CD14-positive monocyte (primary cell): ENCODE data around the gene CCBE1. TPM values are rescaled to one million over a fixed set of nuclear protein-coding genes. Genes with fewer than 3 reads are reported as not detected.

Source experiments
- DNase-seq, 3 donors: peaks; one replicate each; pipeline ENCODE4 v3.0.0-alpha.2; 2011 to 2022
- H2AFZ ChIP-seq: 2 replicates; pipeline ENCODE4 v1.6.0; 2012; ENCODE audit warnings: mild to moderate bottlenecking, low read depth, low read length, inconsistent platforms; ENCODE audit not compliant: insufficient read depth, poor library complexity, severe bottlenecking
- H3K27ac ChIP-seq, 2 donors: 1 replicate in 1 of 2; 2 replicates in 1 of 2; pipeline ENCODE4 v1.5.1; 2012 to 2013; ENCODE audit warnings: low read length in 2 of 2, control low read depth in 1 of 2, inconsistent platforms in 1 of 2, low read depth in 1 of 2, mild to moderate bottlenecking in 1 of 2
- H3K27me3 ChIP-seq, 2 donors: one replicate each; pipeline versions ENCODE4 v1.6.0 to v1.6.1; 2011 to 2013; ENCODE audit warnings: low read length in 2 of 2; ENCODE audit not compliant: control insufficient read depth in 2 of 2, insufficient read depth in 2 of 2
- H3K36me3 ChIP-seq, 2 donors: replicated peaks in 1 of 2; 1 replicate in 1 of 2; 2 replicates in 1 of 2; pipeline versions ENCODE4 v1.5.1 to v1.6.1; 2012 to 2013; ENCODE audit warnings: low read length in 2 of 2, control low read depth in 1 of 2, inconsistent platforms in 1 of 2, mild to moderate bottlenecking in 1 of 2; ENCODE audit not compliant: insufficient read depth in 2 of 2, control insufficient read depth in 1 of 2
- H3K4me1 ChIP-seq, 2 donors: 1 replicate in 1 of 2; 2 replicates in 1 of 2; pipeline versions ENCODE4 v1.5.1 to v1.6.1; 2012 to 2013; ENCODE audit warnings: low read length in 2 of 2, control low read depth in 1 of 2, inconsistent platforms in 1 of 2, mild to moderate bottlenecking in 1 of 2, moderate library complexity in 1 of 2; ENCODE audit not compliant: insufficient read depth in 2 of 2, control insufficient read depth in 1 of 2
- H3K4me2 ChIP-seq: replicated peaks from 2 replicates; pipeline ENCODE3; 2012; ENCODE audit warnings: low read length, moderate library complexity, mild to moderate bottlenecking; ENCODE audit not compliant: poor library complexity, severe bottlenecking; ENCODE audit errors: extremely low read depth
- H3K4me3 ChIP-seq, 3 experiments: fragments of 200-600 bp in 1 of 3; sonication (generic) in 1 of 3; replicated peaks in 1 of 3; 1 replicate in 2 of 3; 2 replicates in 1 of 3; pipeline ENCODE4 v1.5.1; 2011 to 2013; ENCODE audit warnings: low read length in 3 of 3, mild to moderate bottlenecking in 3 of 3, control low read depth in 2 of 3, low read depth in 2 of 3, inconsistent platforms in 1 of 3, moderate library complexity in 1 of 3
- H3K79me2 ChIP-seq: 2 replicates; pipeline ENCODE4 v1.6.0; 2012; ENCODE audit warnings: mild to moderate bottlenecking, control low read depth, inconsistent platforms, low read length, moderate library complexity; ENCODE audit not compliant: insufficient read depth
- H3K9ac ChIP-seq: 2 replicates; pipeline ENCODE4 v1.6.0; 2017; ENCODE audit warnings: low read length, mild to moderate bottlenecking; ENCODE audit not compliant: insufficient read depth, poor library complexity, severe bottlenecking
- H3K9me3 ChIP-seq, 2 donors: replicated peaks in 1 of 2; 1 replicate in 1 of 2; 2 replicates in 1 of 2; pipeline versions ENCODE4 v1.5.1 to v1.6.1; 2012 to 2013; ENCODE audit warnings: low read length in 2 of 2, control low read depth in 1 of 2; ENCODE audit not compliant: control insufficient read depth in 1 of 2, insufficient read depth in 1 of 2
- H4K20me1 ChIP-seq: 2 replicates; pipeline ENCODE4 v1.6.0; 2012; ENCODE audit warnings: mild to moderate bottlenecking, low read length, control low read depth, moderate library complexity; ENCODE audit not compliant: insufficient read depth
- H3K27ac Mint-ChIP-seq, 7 donors: one replicate each; pipeline ENCODE4 v1.8.0; 2020; ENCODE audit warnings: mild to moderate bottlenecking in 7 of 7, mixed read lengths in 7 of 7, moderate library complexity in 6 of 7, inconsistent platforms in 2 of 7
- H3K27me3 Mint-ChIP-seq, 3 donors: one replicate each; pipeline ENCODE4 v1.8.0; 2021 to 2022; ENCODE audit warnings: low read depth in 3 of 3, mild to moderate bottlenecking in 3 of 3, mixed read lengths in 3 of 3, moderate library complexity in 3 of 3, inconsistent platforms in 1 of 3
- H3K36me3 Mint-ChIP-seq, 2 donors: one replicate each; pipeline ENCODE4 v1.8.0; 2020; ENCODE audit warnings: mixed read lengths in 2 of 2, inconsistent platforms in 1 of 2, mild to moderate bottlenecking in 1 of 2
- H3K4me1 Mint-ChIP-seq: one replicate; pipeline ENCODE4 v1.8.0; 2020; ENCODE audit warnings: mild to moderate bottlenecking, mixed read lengths
- H3K4me3 Mint-ChIP-seq, 2 donors: one replicate each; pipeline ENCODE4 v1.8.0; 2020; ENCODE audit warnings: mild to moderate bottlenecking in 2 of 2, mixed read lengths in 2 of 2, moderate library complexity in 1 of 2
- H3K9me3 Mint-ChIP-seq, 7 donors: one replicate each; pipeline ENCODE4 v1.8.0; 2020 to 2022; ENCODE audit warnings: mixed read lengths in 7 of 7, mild to moderate bottlenecking in 6 of 7, moderate library complexity in 6 of 7, inconsistent platforms in 2 of 7
- CTCF ChIP-seq: fragments of 200-600 bp; IDR thresholded peaks from one replicate; pipeline ENCODE4 v1.8.0; 2022; ENCODE audit warnings: antibody characterized with exemption, mild to moderate bottlenecking
- WGBS: methylation state at CpG from one replicate; pipeline ENCODE4 v1.1.5; 2013; ENCODE audit warnings: missing lambda C conversion rate; ENCODE audit not compliant: insufficient coverage; 5-methylcytosine and 5-hydroxymethylcytosine counted together
- intact Hi-C, 2 donors: fragments of 100-400 bp; cut with micrococcal nuclease; formaldehyde crosslinking; loops; one replicate each; pipeline versions ENCODE4 v1.15.0 to v1.15.1; 2023
- polyA plus RNA-seq, 3 donors: library from polyadenylated mRNA; depleted of rRNA in 1 of 3; unstranded in 2 of 3; stranded (reverse) in 1 of 3; fragments of 300-500 nt in 2 of 3; fragments of >200 nt in 1 of 3; fragmentation: Illumina TruSeq in 2 of 3; gene quantifications; 1 replicate in 2 of 3; 2 replicates in 1 of 3; pipeline ENCODE4 v1.2.3, GENCODE V29; 2012 to 2021

The CCBE1 gene
- polyA plus RNA-seq, 3 donors: not detected

- Histone ChIP-seq H3K9ac (no peak overlapping the region), H3K4me2 (no peak overlapping the region), H2AFZ (no peak overlapping the region), H3K4me1 (peaks cover 0 to 8% of the 10 kb centered on the region in 2 donors), H3K9me3 (peaks cover 0 to 3% of the 10 kb centered on the region in 2 donors), H4K20me1 (no peaks in the 10 kb centered on the region), H3K27me3 (peaks cover 32 to 54% of the 10 kb centered on the region in 2 donors), H3K36me3 (no peaks in the 10 kb centered on the region), H3K79me2 (no peaks in the 10 kb centered on the region), H3K4me3 (no peak overlapping the region), H3K27ac (no peak overlapping the region)
- no peak for DNase-seq
- Mint-ChIP-seq H3K27ac (no peak overlapping the region), H3K27me3 (peaks cover 41 to 56% (median 55%) of the 10 kb centered on the region in 3 donors), H3K9me3 (peaks cover 0 to 10% (median 2%) of the 10 kb centered on the region in 7 donors), H3K36me3 (no peaks in the 10 kb centered on the region), H3K4me3 (no peak overlapping the region), H3K4me1 (peaks cover 13% of the 10 kb centered on the region)
- TF ChIP-seq CTCF: no peak
- intact Hi-C loops: loop anchor here in 1 of 2 donors (5.0 kb wide), 1 partner anchor 847 kb away; no protein-coding TSS in a partner anchor
- 89% methylated on average over 2 of the region's 8 CpGs for WGBS
Observed at GRCh38 chr18:59699750-59700534, 2.7 kb upstream of the CCBE1 start.

- DNase-seq: no peak
- no peaks in the 10 kb centered on the region for H3K36me3 ChIP-seq
- H3K9me3 Mint-ChIP-seq: peaks cover 0 to 10% (median 2%) of the 10 kb centered on the region in 7 donors
- no peak overlapping the region for H3K27ac Mint-ChIP-seq
- no peak overlapping the region for H3K27ac ChIP-seq
- H3K9ac ChIP-seq: no peak overlapping the region
- H3K4me3 Mint-ChIP-seq: peak overlapping the region in 1 of 2 donors; percentile 13
- H4K20me1 ChIP-seq: no peaks in the 10 kb centered on the region
- H3K79me2 ChIP-seq: no peaks in the 10 kb centered on the region
- no peak overlapping the region for H3K4me2 ChIP-seq
- H3K4me1 ChIP-seq: peaks cover 0 to 8% of the 10 kb centered on the region in 2 donors
- no CpG with 5 or more reads among the region's 1 CpG for WGBS
- peaks cover 48 to 62% (median 58%) of the 10 kb centered on the region in 3 donors for H3K27me3 Mint-ChIP-seq
- H3K4me3 ChIP-seq: no peak overlapping the region
- peaks cover 0 to 3% of the 10 kb centered on the region in 2 donors for H3K9me3 ChIP-seq
- H3K4me1 Mint-ChIP-seq: peaks cover 13% of the 10 kb centered on the region
- no peak overlapping the region for H2AFZ ChIP-seq
- H3K27me3 ChIP-seq: peaks cover 37 to 63% of the 10 kb centered on the region in 2 donors
- intact Hi-C loops: loop anchor here in 1 of 2 donors (5.0 kb wide), 1 partner anchor 848 kb away; no protein-coding TSS in a partner anchor
- TF ChIP-seq CTCF: no peak
- H3K36me3 Mint-ChIP-seq: no peaks in the 10 kb centered on the region
Observed at GRCh38 chr18:59699061-59699460, 1.8 kb upstream of the CCBE1 start.
